Measurements from ENCODE around the gene OPCML.

OPCML gene

GRCh38 chr11:133078591-133079404 is 453.5 kb downstream of the OPCML start:
- in situ Hi-C loops (cut with HindIII; ENCODE audit: low pct_unique_long_range_greater_than_20kb, low sequenced_read_pairs) = no loop called here
- no peak for TF ChIP-seq JUND (IDR thresholded peaks at IDR 0.05; ENCODE audit: low read depth)
- peak; percentile 81 to 83 for DNase-seq (ENCODE audit: low read depth in 1 of 2, low spot score in 1 of 2)

DNA sequence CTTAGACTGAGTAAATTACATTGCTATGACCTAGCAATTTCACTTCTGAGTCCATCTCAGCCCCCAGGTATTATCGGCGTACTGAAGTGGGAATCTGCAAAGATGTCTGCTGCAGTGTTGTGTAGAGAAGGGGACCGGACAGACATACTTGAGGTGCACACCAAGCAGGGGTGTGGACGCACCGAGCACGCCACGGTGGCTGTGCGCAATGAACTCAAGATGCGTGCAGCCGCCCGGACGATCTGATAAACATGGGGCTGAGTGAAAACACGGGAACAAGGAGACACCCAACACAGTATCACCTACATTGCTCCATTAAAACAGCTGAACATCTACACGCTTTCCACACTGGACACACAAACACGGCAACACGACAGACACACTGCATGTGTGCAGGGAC is 454.3 kb downstream of the OPCML start:
- no peak for TF ChIP-seq JUND (IDR thresholded peaks at IDR 0.05; ENCODE audit: low read depth)
- no peak for DNase-seq (ENCODE audit: low read depth in 1 of 2, low spot score in 1 of 2)
- in situ Hi-C loops (cut with HindIII; ENCODE audit: low pct_unique_long_range_greater_than_20kb, low sequenced_read_pairs) = no loop called here

DNA sequence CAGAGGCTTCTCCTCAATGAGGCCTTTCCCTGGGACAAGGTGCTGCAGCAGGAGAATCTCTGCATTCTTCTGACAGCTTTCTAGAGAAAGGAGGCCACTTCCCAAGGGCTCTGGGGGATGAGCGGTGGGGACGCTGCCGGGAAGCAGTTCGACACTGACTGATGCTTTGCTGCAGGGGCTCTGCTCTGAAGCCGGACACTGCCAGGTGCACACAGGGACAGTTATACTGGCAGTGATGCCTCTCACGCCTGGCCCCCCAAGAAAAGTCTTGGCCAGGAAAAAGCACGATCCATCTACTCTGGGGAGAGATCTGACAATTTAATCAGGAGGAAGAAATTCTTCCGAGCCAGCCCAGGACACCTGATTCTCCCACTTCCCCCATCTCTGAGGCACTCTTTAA is 456.9 kb downstream of the OPCML start:
- no peak for DNase-seq (ENCODE audit: low read depth in 1 of 2, low spot score in 1 of 2)
- in situ Hi-C loops (cut with HindIII; ENCODE audit: low pct_unique_long_range_greater_than_20kb, low sequenced_read_pairs) = no loop called here
- TF ChIP-seq JUND (IDR thresholded peaks at IDR 0.05; ENCODE audit: low read depth) = no peak

DNA sequence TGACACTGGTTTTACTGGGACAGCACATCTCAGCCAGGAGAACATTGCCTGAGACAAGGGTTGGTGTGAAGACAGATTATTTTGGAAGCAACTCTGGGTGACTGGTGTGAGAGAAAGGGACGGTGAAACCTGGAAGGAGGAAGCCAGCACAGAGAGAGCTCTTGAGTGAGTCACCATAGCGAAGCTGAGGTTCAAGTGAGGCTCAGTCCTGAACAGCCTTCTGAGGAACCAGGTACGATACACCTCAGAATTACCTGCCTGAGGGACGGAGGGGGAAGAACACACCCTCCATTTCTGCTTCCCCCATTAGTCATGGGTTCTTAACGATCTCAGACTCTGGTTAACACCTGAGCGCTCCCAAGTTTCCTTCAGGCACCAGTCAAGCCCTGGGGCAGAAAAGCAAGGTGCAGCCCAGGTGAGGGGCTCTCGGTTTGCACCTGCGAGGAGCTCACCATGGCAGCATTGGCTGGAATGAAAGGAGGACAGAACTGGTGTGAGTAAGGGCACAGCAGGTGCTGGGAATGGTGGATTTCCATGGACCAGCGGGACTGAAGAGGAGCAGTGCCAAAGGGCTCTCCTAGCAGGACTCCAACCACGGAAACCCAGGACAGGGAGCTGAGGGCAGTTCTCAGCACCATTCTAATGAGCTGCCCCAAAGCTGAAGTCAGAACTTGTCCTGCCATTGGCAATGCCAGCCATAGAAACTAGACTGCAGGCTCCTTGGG is 459.3 kb downstream of the OPCML start:
- in situ Hi-C loops (cut with HindIII; ENCODE audit: low pct_unique_long_range_greater_than_20kb, low sequenced_read_pairs) = no loop called here
- no peak for TF ChIP-seq JUND (IDR thresholded peaks at IDR 0.05; ENCODE audit: low read depth)
- no peak for DNase-seq (ENCODE audit: low read depth in 1 of 2, low spot score in 1 of 2)

GRCh38 chr11:133072378-133072777 is 459.9 kb downstream of the OPCML start:
- in situ Hi-C loops (cut with HindIII; ENCODE audit: low pct_unique_long_range_greater_than_20kb, low sequenced_read_pairs) = no loop called here
- no peak for TF ChIP-seq JUND (IDR thresholded peaks at IDR 0.05; ENCODE audit: low read depth)
- DNase-seq (ENCODE audit: low read depth in 1 of 2, low spot score in 1 of 2) = no peak

DNA sequence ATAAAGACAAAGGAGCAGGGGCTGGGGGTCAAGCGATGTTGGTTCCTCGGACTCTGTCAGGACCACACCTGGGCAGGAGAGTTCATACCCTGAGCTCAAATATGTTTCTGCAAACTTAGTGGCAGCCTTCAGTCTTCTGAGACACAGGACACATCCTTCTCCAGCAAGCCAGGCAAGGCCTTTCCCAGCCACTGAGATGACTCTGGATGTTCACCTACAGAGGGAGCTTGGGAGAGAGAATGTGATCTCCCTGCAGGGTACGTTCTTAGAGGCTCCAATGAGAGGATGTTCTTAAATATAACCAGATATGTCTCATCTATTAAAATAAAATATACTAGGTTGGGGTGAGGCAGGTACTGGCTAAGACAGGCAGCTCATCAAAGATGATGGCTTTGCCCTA is 461.5 kb downstream of the OPCML start:
- no peak for DNase-seq (ENCODE audit: low read depth in 1 of 2, low spot score in 1 of 2)
- no peak for TF ChIP-seq JUND (IDR thresholded peaks at IDR 0.05; ENCODE audit: low read depth)
- in situ Hi-C loops (cut with HindIII; ENCODE audit: low pct_unique_long_range_greater_than_20kb, low sequenced_read_pairs) = no loop called here

DNA sequence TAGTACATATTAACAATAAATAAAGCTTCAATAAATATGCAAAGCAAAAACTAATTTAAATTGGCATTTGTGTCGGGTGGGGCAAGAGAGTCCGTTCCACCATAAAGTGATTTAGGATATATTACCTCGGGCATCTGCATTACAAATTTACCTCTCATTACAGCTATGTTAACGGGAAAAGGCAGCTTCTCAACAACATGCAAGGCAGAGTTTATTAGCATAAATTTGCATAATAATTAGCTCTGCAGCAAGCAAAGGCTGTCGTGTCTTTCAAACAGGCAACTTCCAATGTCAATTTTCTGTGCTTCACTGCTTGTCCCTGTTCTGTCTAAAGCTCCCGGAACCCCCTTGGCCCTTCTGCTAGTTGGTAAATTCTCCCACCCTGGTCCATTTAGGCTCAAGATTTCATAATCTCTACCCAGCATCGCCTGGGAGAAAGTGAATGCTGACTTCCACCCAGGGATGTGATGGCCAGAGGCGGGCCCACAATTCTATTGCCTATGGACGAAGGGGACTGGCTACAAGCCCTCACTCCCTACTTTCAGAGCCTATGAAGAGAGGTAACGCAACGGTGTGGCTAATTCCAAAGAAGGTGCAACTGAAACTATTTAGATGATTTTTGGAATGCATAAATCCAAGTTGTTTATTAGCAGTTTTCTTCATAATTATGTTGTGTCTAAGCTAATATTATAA is 462.1 kb downstream of the OPCML start:
- in situ Hi-C loops (cut with HindIII; ENCODE audit: low pct_unique_long_range_greater_than_20kb, low sequenced_read_pairs) = no loop called here
- no peak for DNase-seq (ENCODE audit: low read depth in 1 of 2, low spot score in 1 of 2)
- no peak for TF ChIP-seq JUND (IDR thresholded peaks at IDR 0.05; ENCODE audit: low read depth)

GRCh38 chr11:133065847-133066485 is 466.3 kb downstream of the OPCML start:
- no peak for TF ChIP-seq JUND (IDR thresholded peaks at IDR 0.05; ENCODE audit: low read depth)
- in situ Hi-C loops (cut with HindIII; ENCODE audit: low pct_unique_long_range_greater_than_20kb, low sequenced_read_pairs) = no loop called here

GRCh38 chr11:133064961-133065360 is 467.3 kb downstream of the OPCML start:
- no peak for TF ChIP-seq JUND (IDR thresholded peaks at IDR 0.05; ENCODE audit: low read depth)
- in situ Hi-C loops (cut with HindIII; ENCODE audit: low pct_unique_long_range_greater_than_20kb, low sequenced_read_pairs) = no loop called here
- no peak for DNase-seq (ENCODE audit: low read depth in 1 of 2, low spot score in 1 of 2)

More at GRCh38 chr11:133065847-133066485, 466.3 kb downstream of the OPCML start:
- DNase-seq (ENCODE audit: low read depth in 1 of 2, low spot score in 1 of 2) = no peak

- peak in 1 of 2 experiments; percentile 57 for DNase-seq (ENCODE audit: low read depth in 1 of 2, low spot score in 1 of 2)
- in situ Hi-C loops (cut with HindIII; ENCODE audit: low pct_unique_long_range_greater_than_20kb, low sequenced_read_pairs) = no loop called here
- no peak for TF ChIP-seq JUND (IDR thresholded peaks at IDR 0.05; ENCODE audit: low read depth)
Observed at GRCh38 chr11:133064152-133064877, 468.0 kb downstream of the OPCML start.

- DNase-seq (ENCODE audit: low read depth in 1 of 2, low spot score in 1 of 2) = no peak
- TF ChIP-seq JUND (IDR thresholded peaks at IDR 0.05; ENCODE audit: low read depth) = no peak
Observed at GRCh38 chr11:133058501-133058900, 473.8 kb downstream of the OPCML start.

More at GRCh38 chr11:133058501-133058900, 473.8 kb downstream of the OPCML start:
- in situ Hi-C loops (cut with HindIII; ENCODE audit: low pct_unique_long_range_greater_than_20kb, low sequenced_read_pairs) = no loop called here
